GM12892 (cell line): ENCODE measurements around the gene ECPAS.
"Not testable (repeated sequence)": the region's sequence is repeated elsewhere in the genome, so short reads cannot be mapped to it uniquely, and the experiment has no call there.

Experiments
- DNase-seq: peaks from one replicate; pipeline ENCODE4 v3.0.0; 2011; ENCODE audit not compliant: insufficient read length
- FAIRE-seq: peaks from 2 replicates; lab custom pipeline; 2011; peaks lifted over from hg19 to GRCh38; lab: Jason Lieb, UNC
- POLR2A ChIP-seq: IDR thresholded peaks from 2 replicates; pipeline ENCODE4 v1.6.1; 2011; ENCODE audit warnings: low read depth, low read length, control low read depth
- POLR2AphosphoS5 ChIP-seq: IDR thresholded peaks from 2 replicates; pipeline ENCODE4 v1.6.1; 2011; ENCODE audit warnings: low read depth, low read length, control low read depth
- TAF1 ChIP-seq: IDR thresholded peaks from 2 replicates; pipeline ENCODE4 v1.6.1; 2011; ENCODE audit warnings: low read depth, mild to moderate bottlenecking, control low read depth, low read length, borderline replicate concordance

Gene ECPAS

DNA sequence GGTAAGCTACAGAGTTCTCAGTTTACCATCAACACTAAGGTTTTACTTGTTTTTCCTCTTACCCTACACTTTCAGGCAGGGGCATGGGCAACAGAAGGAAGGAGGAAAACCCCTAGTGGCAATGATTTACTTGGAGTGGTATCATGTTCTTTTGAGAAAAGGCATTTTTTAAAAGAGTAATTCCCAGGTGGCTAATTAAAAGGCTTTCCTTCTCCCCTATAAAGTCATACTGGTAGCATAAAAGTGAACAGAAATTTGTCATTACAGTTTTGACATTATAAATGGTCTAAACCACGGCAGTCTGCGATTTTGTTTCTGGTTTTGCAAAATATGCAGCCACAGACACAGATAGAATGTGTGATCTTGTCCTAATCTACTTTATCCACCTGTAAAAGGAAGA lies 123.3 kb downstream of the ECPAS start:
- FAIRE-seq (no peak), DNase-seq (no peak)
- no peak for TF ChIP-seq TAF1
- no peak for TF ChIP-seq POLR2A
- no peak for TF ChIP-seq POLR2AphosphoS5

DNA sequence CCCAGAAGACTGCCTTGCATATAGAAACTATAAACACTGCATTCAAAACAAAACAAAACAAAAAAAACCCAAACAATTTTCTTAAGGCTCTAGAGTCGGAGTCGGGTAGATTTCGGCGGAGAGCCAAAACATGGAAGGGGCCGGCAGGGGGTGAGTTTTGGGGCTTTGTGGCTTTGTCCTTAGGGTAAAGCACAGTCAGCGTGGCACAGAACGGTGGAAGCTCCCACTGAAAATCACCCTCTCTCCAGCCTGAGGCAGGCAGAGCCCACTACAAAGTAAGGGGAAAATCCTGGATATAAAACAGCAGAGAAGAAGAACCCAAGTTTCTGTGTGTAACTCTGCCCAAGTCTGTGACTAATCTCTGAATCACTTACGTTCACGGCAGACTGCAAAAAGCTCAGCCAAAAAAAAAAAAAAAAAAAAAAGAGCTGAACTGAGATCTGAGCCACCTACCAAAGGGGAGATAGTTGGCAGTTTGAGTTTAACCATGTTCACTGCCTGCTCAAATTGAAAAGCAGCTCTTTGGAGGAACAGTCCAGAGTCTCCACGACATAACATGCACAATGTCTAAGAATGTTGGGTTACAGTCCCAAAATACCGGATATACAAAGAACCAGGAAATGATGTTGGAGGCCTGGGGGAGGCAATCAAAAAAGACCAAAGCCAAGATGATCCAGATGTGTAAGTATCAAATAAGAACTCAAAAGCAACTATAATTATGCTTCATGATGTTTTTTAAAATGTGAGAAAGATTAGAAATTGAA lies 127.5 kb downstream of the ECPAS start:
- FAIRE-seq, result no peak
- no peak for DNase-seq
- no peak for TF ChIP-seq POLR2A
- no peak for TF ChIP-seq TAF1
- TF ChIP-seq POLR2AphosphoS5, result no peak

DNA sequence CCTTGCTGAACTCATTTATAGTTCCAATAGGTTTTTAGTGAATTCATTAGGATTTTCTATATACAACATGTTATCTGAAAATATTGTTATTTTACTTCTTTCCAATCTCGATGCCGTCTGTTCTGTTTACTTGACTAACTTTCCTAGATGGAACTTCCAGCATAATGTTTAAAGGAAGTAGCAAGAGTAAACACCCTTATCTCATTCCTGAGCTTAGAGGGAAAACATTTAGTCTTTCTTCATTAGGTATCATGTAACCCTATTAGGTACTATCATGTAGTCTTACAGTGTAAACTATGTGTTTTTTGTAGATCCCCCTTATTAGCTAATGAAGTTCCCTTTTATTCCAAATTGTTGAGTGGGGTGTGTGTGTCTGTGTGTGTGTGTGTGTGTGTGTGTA lies 131.6 kb downstream of the ECPAS start:
- FAIRE-seq (no peak), DNase-seq (no peak)
- TF ChIP-seq POLR2A, result no peak
- no peak for TF ChIP-seq POLR2AphosphoS5
- TF ChIP-seq TAF1, result no peak

DNA sequence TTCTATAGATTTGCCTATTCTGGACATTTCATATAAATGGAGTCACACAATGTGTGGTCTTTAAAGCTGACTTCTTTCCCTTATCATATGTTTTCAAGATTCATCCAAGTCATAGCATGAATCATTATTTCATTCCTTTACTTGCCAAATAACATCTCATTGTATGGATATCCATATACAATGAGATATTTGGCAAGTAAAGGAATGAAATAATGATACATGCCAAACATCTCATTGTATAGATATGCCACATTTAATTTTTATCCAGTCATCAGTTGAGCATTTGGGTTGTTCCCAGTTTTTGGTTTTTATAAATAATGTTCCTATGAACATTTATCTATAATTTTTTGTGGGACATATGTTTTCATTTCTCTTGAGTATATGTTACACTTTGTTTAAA lies 133.6 kb downstream of the ECPAS start:
- FAIRE-seq (no peak), DNase-seq (no peak)
- TF ChIP-seq POLR2AphosphoS5, result no peak
- no peak for TF ChIP-seq TAF1
- no peak for TF ChIP-seq POLR2A

DNA sequence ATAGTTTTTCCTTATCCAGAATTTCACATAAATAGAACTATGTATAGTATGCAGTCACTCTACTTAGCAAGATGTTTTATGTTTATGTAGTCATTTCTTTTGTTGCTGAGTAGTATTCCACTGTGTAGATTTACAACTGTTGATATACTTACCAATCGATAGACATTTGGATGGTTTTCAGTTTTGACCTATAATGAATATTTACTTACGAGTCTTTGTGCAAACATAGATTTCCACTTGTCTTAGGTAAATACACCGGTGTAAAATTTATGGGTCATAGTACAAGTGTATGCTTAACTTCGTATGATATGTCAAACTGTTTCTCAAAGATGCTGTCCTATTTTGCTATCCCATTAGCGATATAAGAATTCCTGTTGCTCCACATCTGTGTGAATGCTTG lies 134.4 kb downstream of the ECPAS start:
- TF ChIP-seq TAF1 (no peak), POLR2A (no peak), POLR2AphosphoS5 (no peak)
- DNase-seq (no peak), FAIRE-seq (peak; percentile 42)

DNA sequence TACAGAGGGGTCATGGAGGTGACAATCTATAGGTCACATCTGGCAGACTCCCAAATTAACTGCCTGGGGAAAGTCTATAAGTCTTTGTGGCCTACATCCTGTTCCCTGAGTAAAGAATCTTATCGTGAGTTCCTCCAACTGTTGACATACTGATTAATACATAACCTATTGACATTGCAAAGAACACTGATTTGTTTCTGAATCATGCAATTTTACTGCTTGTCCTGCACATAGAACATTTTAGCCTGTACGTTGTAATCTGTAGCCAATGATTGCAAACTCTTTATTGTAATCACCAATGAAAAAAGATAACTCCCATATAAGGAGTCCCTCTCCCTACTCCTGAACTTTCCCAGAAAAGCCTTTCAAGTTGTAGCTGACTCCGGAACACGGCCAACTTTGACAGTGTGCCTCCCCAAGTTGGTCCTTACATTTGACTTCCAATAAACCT lies 135.3 kb downstream of the ECPAS start:
- FAIRE-seq, result no peak
- no peak for TF ChIP-seq POLR2A
- TF ChIP-seq TAF1, result no peak
- no peak for TF ChIP-seq POLR2AphosphoS5
- DNase-seq, result no peak

DNA sequence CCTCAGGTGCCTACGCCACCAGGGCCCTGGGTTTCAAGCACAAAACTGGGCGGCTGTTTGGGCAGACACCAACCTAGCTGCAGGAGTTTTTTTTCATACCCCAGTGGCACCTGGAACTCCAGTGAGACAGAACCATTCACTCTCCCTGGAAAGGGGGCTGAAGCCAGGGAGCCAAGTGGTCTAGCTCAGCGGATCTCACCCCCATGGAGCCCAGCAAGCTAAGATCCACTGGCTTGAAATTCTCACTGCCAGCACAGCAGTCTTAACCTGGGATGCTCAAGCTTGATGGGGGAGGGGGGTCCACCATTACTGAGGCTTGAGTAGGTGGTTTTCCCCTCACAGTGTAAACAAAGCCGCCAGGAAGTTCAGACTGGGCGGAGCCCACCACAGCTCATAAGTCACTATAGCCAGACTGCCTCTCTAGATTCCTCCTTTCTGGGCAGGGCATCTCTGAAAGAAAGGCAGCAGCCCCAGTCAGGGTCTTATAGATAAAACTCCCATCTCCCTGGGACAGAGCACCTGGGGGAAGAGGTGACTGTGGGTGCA lies 149.8 kb downstream of the ECPAS start:
- not testable (repeated sequence) for FAIRE-seq, DNase-seq

DNA sequence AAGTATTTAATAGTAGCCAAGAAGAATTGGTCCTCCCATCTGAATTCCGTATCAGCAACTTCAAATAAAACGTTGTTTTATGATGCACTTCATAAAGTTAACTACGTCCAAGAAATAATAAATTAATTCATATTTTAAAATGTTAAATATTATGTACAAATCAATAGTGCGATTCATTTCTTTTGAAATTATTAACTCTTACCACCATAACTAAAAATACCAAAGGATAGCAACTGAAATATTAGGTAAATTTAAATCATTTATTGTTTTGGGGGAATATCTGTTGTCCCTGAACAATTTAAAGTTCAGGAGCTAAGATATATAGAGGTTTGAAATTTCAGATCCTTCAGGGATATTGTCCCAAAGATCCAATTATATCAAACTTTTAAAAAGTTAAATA lies 154.1 kb downstream of the ECPAS start, which contains the start of gene OR2K2:
Gene OR2K2 (minus strand): TSS at position 101 of the 400 bp plus-strand sequence. CDS start 1,791 bp downstream, outside the sequence.
- DNase-seq, result no peak
- TF ChIP-seq TAF1 (no peak), POLR2AphosphoS5 (no peak), POLR2A (no peak)
- no peak for FAIRE-seq

DNA sequence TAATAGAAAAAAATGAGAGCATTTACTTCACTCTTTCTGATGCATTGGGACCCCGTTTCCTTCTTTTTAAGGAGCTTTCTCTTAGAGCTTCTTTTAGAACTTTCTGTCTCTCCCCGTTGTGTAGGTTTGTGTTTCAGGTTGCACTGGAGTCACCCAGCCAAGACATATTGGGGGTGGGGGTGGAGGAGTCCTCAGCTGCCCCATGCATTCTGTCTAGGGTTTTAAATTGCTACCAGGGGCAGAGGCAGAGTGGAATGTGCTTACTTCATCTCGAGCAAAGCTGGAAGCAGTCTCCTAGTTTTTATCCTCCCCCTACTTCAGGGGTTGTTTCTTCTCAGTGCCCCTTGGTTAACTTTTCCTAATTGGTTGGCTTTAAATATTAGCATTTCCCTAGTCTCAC lies 163.6 kb downstream of the ECPAS start:
- DNase-seq (no peak), FAIRE-seq (no peak)
- no peak for TF ChIP-seq POLR2A
- no peak for TF ChIP-seq POLR2AphosphoS5
- TF ChIP-seq TAF1, result no peak

DNA sequence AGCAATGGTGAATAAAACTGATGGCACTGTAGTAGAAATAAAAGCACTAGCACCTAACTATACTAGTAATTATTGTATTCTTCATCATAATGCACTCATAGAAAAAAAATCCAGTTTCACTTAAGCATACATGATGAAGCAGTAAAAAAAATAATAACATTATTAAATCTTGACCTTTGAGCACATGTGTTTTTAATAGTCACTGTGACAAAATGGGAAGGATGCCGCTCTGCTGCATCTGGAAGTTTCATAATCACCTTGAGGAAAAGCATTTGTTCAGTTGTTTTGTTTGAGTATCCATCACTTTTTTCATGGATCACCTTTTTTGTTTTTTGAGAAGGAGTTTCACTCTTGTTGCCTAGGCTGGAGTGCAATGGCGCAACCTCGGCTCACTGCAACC lies 167.4 kb downstream of the ECPAS start:
- FAIRE-seq (no peak), DNase-seq (no peak)
- TF ChIP-seq TAF1, result no peak
- no peak for TF ChIP-seq POLR2AphosphoS5
- no peak for TF ChIP-seq POLR2A
